Measurements from ENCODE around the gene SCAMP3.
A peak's percentile ranks its signal among the peaks of the same experiment; 100 is the strongest.
"Not testable (repeated sequence)": the region's sequence is repeated elsewhere in the genome, so short reads cannot be mapped to it uniquely, and the experiment has no call there.

The SCAMP3 gene

GRCh38 chr1:155214702-155215101, 47.5 kb downstream of the SCAMP3 start:
- not testable (repeated sequence) for H3K4ac ChIP-seq (ENCODE audit: low read depth in 1 of 2, low read length in 2 of 2); H3K4me2 ChIP-seq (ENCODE audit: low read length, poor library complexity, severe bottlenecking); H2AFZ ChIP-seq (ENCODE audit: low read depth, low read length); H2BK12ac ChIP-seq (ENCODE audit: low read length in 2 of 2); H3K27me3 ChIP-seq (ENCODE audit: control insufficient read depth in 1 of 2, insufficient read depth in 1 of 2, low read length in 2 of 2); H2BK15ac ChIP-seq (ENCODE audit: low read depth, poor library complexity, severe bottlenecking); H3K23ac ChIP-seq (ENCODE audit: low read length in 2 of 2); H2AK5ac ChIP-seq (ENCODE audit: low read length, severe bottlenecking); H3K27ac ChIP-seq (ENCODE audit: low read length, poor library complexity, severe bottlenecking); H4K91ac ChIP-seq (ENCODE audit: low read length); H2BK120ac ChIP-seq (ENCODE audit: low read depth, low read length); H3K14ac ChIP-seq (ENCODE audit: low read length in 2 of 2); DNase-seq; H3K4me3 ChIP-seq (ENCODE audit: insufficient read depth in 1 of 2, low read depth in 1 of 2, low read length in 2 of 2); H4K8ac ChIP-seq (ENCODE audit: low read length); H3K9me3 ChIP-seq (ENCODE audit: control insufficient read depth, low read length); H3K4me1 ChIP-seq (ENCODE audit: control insufficient read depth, insufficient read depth, low read depth, low read length); H3K9ac ChIP-seq (ENCODE audit: low read length); H3K18ac ChIP-seq (ENCODE audit: low read depth in 1 of 2, low read length in 2 of 2); H2BK5ac ChIP-seq (ENCODE audit: low read depth, low read length, poor library complexity, severe bottlenecking)
- peaks cover 21 to 48% of the 10 kb centered on the region in 2 experiments for H3K36me3 ChIP-seq (ENCODE audit: control insufficient read depth in 1 of 2, insufficient read depth in 2 of 2, low read depth in 1 of 2, low read length in 2 of 2)
- peaks cover 11% of the 10 kb centered on the region for H3K79me1 ChIP-seq (replicated peaks; ENCODE audit: low read length, poor library complexity, severe bottlenecking)
- 91% methylated on average over 2 of the region's 10 CpGs for WGBS

DNA sequence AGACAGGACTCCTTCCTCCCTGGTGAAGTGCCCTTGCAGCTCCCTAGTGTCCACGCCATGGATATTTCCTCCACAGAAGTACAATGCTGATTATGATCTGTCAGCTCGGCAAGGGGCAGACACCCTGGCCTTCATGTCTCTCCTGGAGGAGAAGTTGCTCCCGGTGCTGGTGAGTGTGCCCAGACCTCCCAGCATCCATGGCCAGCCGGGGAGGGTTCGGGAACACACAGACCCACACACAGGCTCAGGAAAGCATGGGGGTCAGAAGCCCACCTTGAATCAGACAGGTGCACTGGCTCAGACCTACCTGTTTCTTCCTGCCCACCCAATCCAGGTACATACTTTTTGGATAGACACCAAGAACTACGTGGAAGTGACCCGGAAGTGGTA, 50.1 kb downstream of the SCAMP3 start:
- H2BK120ac ChIP-seq (ENCODE audit: low read depth, low read length); DNase-seq; H2BK15ac ChIP-seq (ENCODE audit: low read depth, poor library complexity, severe bottlenecking); H3K9me3 ChIP-seq (ENCODE audit: control insufficient read depth, low read length); H2BK5ac ChIP-seq (ENCODE audit: low read depth, low read length, poor library complexity, severe bottlenecking); H3K18ac ChIP-seq (ENCODE audit: low read depth in 1 of 2, low read length in 2 of 2); H4K8ac ChIP-seq (ENCODE audit: low read length); H3K4me3 ChIP-seq (ENCODE audit: insufficient read depth in 1 of 2, low read depth in 1 of 2, low read length in 2 of 2); H3K4ac ChIP-seq (ENCODE audit: low read depth in 1 of 2, low read length in 2 of 2); H3K14ac ChIP-seq (ENCODE audit: low read length in 2 of 2); H3K27ac ChIP-seq (ENCODE audit: low read length, poor library complexity, severe bottlenecking); H3K9ac ChIP-seq (ENCODE audit: low read length); H2AK5ac ChIP-seq (ENCODE audit: low read length, severe bottlenecking); H4K91ac ChIP-seq (ENCODE audit: low read length); H2AFZ ChIP-seq (ENCODE audit: low read depth, low read length); H2BK12ac ChIP-seq (ENCODE audit: low read length in 2 of 2); H3K4me2 ChIP-seq (ENCODE audit: low read length, poor library complexity, severe bottlenecking); H3K27me3 ChIP-seq (ENCODE audit: control insufficient read depth in 1 of 2, insufficient read depth in 1 of 2, low read length in 2 of 2); H3K23ac ChIP-seq (ENCODE audit: low read length in 2 of 2): not testable (repeated sequence)
- H3K36me3 ChIP-seq (ENCODE audit: control insufficient read depth in 1 of 2, insufficient read depth in 2 of 2, low read depth in 1 of 2, low read length in 2 of 2) = peaks cover 21 to 40% of the 10 kb centered on the region in 2 experiments
- H3K4me1 ChIP-seq (ENCODE audit: control insufficient read depth, insufficient read depth, low read depth, low read length) = peaks cover 12% of the 10 kb centered on the region
- H3K79me1 ChIP-seq (replicated peaks; ENCODE audit: low read length, poor library complexity, severe bottlenecking) = peaks cover 15% of the 10 kb centered on the region
- 94% methylated on average over 3 of the region's 7 CpGs for WGBS

DNA sequence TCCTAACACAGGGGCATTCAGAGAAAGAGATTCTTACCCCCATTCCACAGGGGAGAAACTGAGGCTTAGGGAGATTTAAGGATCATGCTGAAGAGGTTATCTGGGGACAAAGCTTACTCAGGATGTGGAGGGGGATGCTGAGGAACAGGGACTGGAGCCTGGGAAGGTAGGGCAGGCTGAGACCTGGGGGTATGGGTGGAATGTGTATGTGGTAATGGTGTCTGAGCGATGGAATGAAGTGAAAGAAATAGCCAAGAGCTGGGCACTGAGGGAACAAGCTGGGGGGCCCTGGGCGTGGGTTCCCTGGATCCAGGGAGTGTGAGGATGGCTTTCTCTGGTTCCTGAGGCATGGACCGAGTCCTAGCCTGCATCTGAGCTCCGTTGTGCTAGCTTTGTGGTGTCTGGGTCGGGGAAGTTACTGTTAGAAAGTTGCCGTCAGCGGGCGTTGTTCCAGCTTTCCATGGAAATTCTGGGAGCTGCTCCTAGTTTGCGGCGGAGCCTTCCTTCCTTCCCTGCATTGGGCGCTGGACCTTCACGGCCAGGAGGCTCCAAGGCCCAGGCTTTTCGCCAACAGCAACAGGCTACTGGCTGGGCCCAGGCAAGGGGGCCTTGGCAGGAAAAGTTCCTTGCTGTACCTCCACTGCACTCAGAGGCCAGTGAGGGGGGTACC, 50.6 kb downstream of the SCAMP3 start:
- not testable (repeated sequence) for H3K4me3 ChIP-seq (ENCODE audit: insufficient read depth in 1 of 2, low read depth in 1 of 2, low read length in 2 of 2); H2AK5ac ChIP-seq (ENCODE audit: low read length, severe bottlenecking); H2BK120ac ChIP-seq (ENCODE audit: low read depth, low read length); DNase-seq; H3K23ac ChIP-seq (ENCODE audit: low read length in 2 of 2); H4K91ac ChIP-seq (ENCODE audit: low read length); H4K8ac ChIP-seq (ENCODE audit: low read length); H3K4ac ChIP-seq (ENCODE audit: low read depth in 1 of 2, low read length in 2 of 2); H3K14ac ChIP-seq (ENCODE audit: low read length in 2 of 2); H3K27me3 ChIP-seq (ENCODE audit: control insufficient read depth in 1 of 2, insufficient read depth in 1 of 2, low read length in 2 of 2); H2AFZ ChIP-seq (ENCODE audit: low read depth, low read length); H3K9me3 ChIP-seq (ENCODE audit: control insufficient read depth, low read length); H3K27ac ChIP-seq (ENCODE audit: low read length, poor library complexity, severe bottlenecking); H2BK15ac ChIP-seq (ENCODE audit: low read depth, poor library complexity, severe bottlenecking); H3K18ac ChIP-seq (ENCODE audit: low read depth in 1 of 2, low read length in 2 of 2); H2BK12ac ChIP-seq (ENCODE audit: low read length in 2 of 2); H2BK5ac ChIP-seq (ENCODE audit: low read depth, low read length, poor library complexity, severe bottlenecking); H3K4me2 ChIP-seq (ENCODE audit: low read length, poor library complexity, severe bottlenecking); H3K9ac ChIP-seq (ENCODE audit: low read length)
- peaks cover 14% of the 10 kb centered on the region for H3K4me1 ChIP-seq (ENCODE audit: control insufficient read depth, insufficient read depth, low read depth, low read length)
- WGBS = 92% methylated on average over 12 of the region's 13 CpGs
- H3K79me1 ChIP-seq (replicated peaks; ENCODE audit: low read length, poor library complexity, severe bottlenecking) = peaks cover 15% of the 10 kb centered on the region
- H3K36me3 ChIP-seq (ENCODE audit: control insufficient read depth in 1 of 2, insufficient read depth in 2 of 2, low read depth in 1 of 2, low read length in 2 of 2) = peaks cover 21 to 36% of the 10 kb centered on the region in 2 experiments

GRCh38 chr1:155210314-155211104, 51.7 kb downstream of the SCAMP3 start:
- Histone ChIP-seq H3K4me3 (ENCODE audit: insufficient read depth in 1 of 2, low read depth in 1 of 2, low read length in 2 of 2) (no peak overlapping the region), H3K18ac (ENCODE audit: low read depth in 1 of 2, low read length in 2 of 2) (no peak overlapping the region), H2BK120ac (ENCODE audit: low read depth, low read length) (no peak overlapping the region), H3K23ac (ENCODE audit: low read length in 2 of 2) (no peak overlapping the region), H3K9me3 (ENCODE audit: control insufficient read depth, low read length) (no peaks in the 10 kb centered on the region), H3K36me3 (ENCODE audit: control insufficient read depth in 1 of 2, insufficient read depth in 2 of 2, low read depth in 1 of 2, low read length in 2 of 2) (peaks cover 19 to 30% of the 10 kb centered on the region in 2 experiments), H4K8ac (ENCODE audit: low read length) (peak overlapping the region; percentile 24), H3K4me1 (ENCODE audit: control insufficient read depth, insufficient read depth, low read depth, low read length) (peaks cover 14% of the 10 kb centered on the region), H4K91ac (ENCODE audit: low read length) (no peak overlapping the region), H2AK5ac (ENCODE audit: low read length, severe bottlenecking) (no peak overlapping the region), H3K27me3 (ENCODE audit: control insufficient read depth in 1 of 2, insufficient read depth in 1 of 2, low read length in 2 of 2) (no peaks in the 10 kb centered on the region), H3K14ac (ENCODE audit: low read length in 2 of 2) (no peak overlapping the region), H3K27ac (ENCODE audit: low read length, poor library complexity, severe bottlenecking) (no peak overlapping the region), H3K4me2 (ENCODE audit: low read length, poor library complexity, severe bottlenecking) (no peak overlapping the region), H2AFZ (ENCODE audit: low read depth, low read length) (no peak overlapping the region), H3K9ac (ENCODE audit: low read length) (peak overlapping the region; percentile 99), H2BK15ac (ENCODE audit: low read depth, poor library complexity, severe bottlenecking) (no peak overlapping the region), H3K4ac (ENCODE audit: low read depth in 1 of 2, low read length in 2 of 2) (no peak overlapping the region), H2BK5ac (ENCODE audit: low read depth, low read length, poor library complexity, severe bottlenecking) (no peak overlapping the region), H2BK12ac (ENCODE audit: low read length in 2 of 2) (no peak overlapping the region), H3K79me1 (replicated peaks; ENCODE audit: low read length, poor library complexity, severe bottlenecking) (peaks cover 15% of the 10 kb centered on the region)
- DNase-seq = no peak
- WGBS = 90% methylated on average over 3 of the region's 4 CpGs

Data from mesenchymal stem cell (in vitro differentiated cells and primary cell).